ENCODE data around the gene UBE3C. TPM values are rescaled to one million over a fixed set of nuclear protein-coding genes. Genes with fewer than 3 reads are reported as not detected.

The UBE3C gene
- total and polyA plus RNA-seq, 9 of the 15 experiments (the other 6 are each of a cell fraction or from before 2014, with no cell fraction given), result 9.6 to 91.7 (median 75.4) TPM

DNA sequence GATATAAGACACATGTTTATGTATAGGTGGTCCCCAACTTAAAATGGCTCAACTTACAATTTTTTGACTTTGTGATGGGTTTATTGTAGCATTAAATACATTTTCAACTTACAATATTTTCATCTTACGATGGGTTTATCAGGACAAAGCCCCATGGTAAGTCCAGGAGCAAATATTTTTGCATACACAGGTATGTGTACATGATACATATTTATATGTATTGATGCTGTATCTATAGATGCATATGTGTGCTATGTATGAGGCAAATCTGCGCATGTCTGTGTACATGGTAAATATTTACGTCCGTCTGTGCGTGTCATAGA is 664 bp upstream of the UBE3C start (continued):
- TF ChIP-seq, protein P1, sequence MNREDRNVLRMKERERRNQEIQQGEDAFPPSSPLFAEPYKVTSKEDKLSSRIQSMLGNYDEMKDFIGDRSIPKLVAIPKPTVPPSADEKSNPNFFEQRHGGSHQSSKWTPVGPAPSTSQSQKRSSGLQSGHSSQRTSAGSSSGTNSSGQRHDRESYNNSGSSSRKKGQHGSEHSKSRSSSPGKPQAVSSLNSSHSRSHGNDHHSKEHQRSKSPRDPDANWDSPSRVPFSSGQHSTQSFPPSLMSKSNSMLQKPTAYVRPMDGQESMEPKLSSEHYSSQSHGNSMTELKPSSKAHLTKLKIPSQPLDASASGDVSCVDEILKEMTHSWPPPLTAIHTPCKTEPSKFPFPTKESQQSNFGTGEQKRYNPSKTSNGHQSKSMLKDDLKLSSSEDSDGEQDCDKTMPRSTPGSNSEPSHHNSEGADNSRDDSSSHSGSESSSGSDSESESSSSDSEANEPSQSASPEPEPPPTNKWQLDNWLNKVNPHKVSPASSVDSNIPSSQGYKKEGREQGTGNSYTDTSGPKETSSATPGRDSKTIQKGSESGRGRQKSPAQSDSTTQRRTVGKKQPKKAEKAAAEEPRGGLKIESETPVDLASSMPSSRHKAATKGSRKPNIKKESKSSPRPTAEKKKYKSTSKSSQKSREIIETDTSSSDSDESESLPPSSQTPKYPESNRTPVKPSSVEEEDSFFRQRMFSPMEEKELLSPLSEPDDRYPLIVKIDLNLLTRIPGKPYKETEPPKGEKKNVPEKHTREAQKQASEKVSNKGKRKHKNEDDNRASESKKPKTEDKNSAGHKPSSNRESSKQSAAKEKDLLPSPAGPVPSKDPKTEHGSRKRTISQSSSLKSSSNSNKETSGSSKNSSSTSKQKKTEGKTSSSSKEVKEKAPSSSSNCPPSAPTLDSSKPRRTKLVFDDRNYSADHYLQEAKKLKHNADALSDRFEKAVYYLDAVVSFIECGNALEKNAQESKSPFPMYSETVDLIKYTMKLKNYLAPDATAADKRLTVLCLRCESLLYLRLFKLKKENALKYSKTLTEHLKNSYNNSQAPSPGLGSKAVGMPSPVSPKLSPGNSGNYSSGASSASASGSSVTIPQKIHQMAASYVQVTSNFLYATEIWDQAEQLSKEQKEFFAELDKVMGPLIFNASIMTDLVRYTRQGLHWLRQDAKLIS (CRISPR knock-in tag; IDR thresholded peaks at IDR 0.05), result no peak
- TF ChIP-seq TOE1 (IDR thresholded peaks at IDR 0.05; ENCODE audit: borderline replicate concordance), result 0 out of 2 replicates have a peak, but pooled peaks have one; percentile 15
- TF ChIP-seq TOE1 (CRISPR knock-in tag; IDR thresholded peaks at IDR 0.05; ENCODE audit: borderline replicate concordance, low read depth), result no peak
- no peak for TF ChIP-seq MEIS2 (IDR thresholded peaks at IDR 0.05; ENCODE audit: partially characterized antibody)
- TF ChIP-seq, protein P2, sequence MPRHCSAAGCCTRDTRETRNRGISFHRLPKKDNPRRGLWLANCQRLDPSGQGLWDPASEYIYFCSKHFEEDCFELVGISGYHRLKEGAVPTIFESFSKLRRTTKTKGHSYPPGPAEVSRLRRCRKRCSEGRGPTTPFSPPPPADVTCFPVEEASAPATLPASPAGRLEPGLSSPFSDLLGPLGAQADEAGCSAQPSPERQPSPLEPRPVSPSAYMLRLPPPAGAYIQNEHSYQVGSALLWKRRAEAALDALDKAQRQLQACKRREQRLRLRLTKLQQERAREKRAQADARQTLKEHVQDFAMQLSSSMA (CRISPR knock-in tag; IDR thresholded peaks at IDR 0.05), result peak; percentile 89; the same call in 1 of the 2 replicates
- TF ChIP-seq ZNF165 (CRISPR knock-in tag; IDR thresholded peaks at IDR 0.05; ENCODE audit: borderline replicate concordance), result no peak
- no peak for TF ChIP-seq HDGF (IDR thresholded peaks at IDR 0.05)
- TF ChIP-seq, protein P3, sequence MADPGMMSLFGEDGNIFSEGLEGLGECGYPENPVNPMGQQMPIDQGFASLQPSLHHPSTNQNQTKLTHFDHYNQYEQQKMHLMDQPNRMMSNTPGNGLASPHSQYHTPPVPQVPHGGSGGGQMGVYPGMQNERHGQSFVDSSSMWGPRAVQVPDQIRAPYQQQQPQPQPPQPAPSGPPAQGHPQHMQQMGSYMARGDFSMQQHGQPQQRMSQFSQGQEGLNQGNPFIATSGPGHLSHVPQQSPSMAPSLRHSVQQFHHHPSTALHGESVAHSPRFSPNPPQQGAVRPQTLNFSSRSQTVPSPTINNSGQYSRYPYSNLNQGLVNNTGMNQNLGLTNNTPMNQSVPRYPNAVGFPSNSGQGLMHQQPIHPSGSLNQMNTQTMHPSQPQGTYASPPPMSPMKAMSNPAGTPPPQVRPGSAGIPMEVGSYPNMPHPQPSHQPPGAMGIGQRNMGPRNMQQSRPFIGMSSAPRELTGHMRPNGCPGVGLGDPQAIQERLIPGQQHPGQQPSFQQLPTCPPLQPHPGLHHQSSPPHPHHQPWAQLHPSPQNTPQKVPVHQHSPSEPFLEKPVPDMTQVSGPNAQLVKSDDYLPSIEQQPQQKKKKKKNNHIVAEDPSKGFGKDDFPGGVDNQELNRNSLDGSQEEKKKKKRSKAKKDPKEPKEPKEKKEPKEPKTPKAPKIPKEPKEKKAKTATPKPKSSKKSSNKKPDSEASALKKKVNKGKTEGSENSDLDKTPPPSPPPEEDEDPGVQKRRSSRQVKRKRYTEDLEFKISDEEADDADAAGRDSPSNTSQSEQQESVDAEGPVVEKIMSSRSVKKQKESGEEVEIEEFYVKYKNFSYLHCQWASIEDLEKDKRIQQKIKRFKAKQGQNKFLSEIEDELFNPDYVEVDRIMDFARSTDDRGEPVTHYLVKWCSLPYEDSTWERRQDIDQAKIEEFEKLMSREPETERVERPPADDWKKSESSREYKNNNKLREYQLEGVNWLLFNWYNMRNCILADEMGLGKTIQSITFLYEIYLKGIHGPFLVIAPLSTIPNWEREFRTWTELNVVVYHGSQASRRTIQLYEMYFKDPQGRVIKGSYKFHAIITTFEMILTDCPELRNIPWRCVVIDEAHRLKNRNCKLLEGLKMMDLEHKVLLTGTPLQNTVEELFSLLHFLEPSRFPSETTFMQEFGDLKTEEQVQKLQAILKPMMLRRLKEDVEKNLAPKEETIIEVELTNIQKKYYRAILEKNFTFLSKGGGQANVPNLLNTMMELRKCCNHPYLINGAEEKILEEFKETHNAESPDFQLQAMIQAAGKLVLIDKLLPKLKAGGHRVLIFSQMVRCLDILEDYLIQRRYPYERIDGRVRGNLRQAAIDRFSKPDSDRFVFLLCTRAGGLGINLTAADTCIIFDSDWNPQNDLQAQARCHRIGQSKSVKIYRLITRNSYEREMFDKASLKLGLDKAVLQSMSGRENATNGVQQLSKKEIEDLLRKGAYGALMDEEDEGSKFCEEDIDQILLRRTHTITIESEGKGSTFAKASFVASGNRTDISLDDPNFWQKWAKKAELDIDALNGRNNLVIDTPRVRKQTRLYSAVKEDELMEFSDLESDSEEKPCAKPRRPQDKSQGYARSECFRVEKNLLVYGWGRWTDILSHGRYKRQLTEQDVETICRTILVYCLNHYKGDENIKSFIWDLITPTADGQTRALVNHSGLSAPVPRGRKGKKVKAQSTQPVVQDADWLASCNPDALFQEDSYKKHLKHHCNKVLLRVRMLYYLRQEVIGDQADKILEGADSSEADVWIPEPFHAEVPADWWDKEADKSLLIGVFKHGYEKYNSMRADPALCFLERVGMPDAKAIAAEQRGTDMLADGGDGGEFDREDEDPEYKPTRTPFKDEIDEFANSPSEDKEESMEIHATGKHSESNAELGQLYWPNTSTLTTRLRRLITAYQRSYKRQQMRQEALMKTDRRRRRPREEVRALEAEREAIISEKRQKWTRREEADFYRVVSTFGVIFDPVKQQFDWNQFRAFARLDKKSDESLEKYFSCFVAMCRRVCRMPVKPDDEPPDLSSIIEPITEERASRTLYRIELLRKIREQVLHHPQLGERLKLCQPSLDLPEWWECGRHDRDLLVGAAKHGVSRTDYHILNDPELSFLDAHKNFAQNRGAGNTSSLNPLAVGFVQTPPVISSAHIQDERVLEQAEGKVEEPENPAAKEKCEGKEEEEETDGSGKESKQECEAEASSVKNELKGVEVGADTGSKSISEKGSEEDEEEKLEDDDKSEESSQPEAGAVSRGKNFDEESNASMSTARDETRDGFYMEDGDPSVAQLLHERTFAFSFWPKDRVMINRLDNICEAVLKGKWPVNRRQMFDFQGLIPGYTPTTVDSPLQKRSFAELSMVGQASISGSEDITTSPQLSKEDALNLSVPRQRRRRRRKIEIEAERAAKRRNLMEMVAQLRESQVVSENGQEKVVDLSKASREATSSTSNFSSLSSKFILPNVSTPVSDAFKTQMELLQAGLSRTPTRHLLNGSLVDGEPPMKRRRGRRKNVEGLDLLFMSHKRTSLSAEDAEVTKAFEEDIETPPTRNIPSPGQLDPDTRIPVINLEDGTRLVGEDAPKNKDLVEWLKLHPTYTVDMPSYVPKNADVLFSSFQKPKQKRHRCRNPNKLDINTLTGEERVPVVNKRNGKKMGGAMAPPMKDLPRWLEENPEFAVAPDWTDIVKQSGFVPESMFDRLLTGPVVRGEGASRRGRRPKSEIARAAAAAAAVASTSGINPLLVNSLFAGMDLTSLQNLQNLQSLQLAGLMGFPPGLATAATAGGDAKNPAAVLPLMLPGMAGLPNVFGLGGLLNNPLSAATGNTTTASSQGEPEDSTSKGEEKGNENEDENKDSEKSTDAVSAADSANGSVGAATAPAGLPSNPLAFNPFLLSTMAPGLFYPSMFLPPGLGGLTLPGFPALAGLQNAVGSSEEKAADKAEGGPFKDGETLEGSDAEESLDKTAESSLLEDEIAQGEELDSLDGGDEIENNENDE (IDR thresholded peaks at IDR 0.05; ENCODE audit: low read depth, low read length), result no peak

Measured in K562 (cell line).